Prostate gland (tissue), 2 donors: ENCODE measurements around the gene PTPRT.

ENCODE experiments used
- CTCF ChIP-seq, 4 experiments: fragments of 200-600 bp in 2 of 4; fragments of 450-650 bp in 2 of 4; sonication (generic) in 2 of 4; IDR thresholded peaks; 1 replicate in 3 of 4; 2 replicates in 1 of 4; pipeline ENCODE4 v1.5.1; 2016 to 2019; ENCODE audit warnings: antibody characterized with exemption in 4 of 4, mild to moderate bottlenecking in 2 of 4, moderate library complexity in 2 of 4
- POLR2A ChIP-seq: fragments of 450-650 bp; IDR thresholded peaks from one replicate; pipeline ENCODE4 v1.6.1; 2016; ENCODE audit warnings: antibody characterized with exemption, mild to moderate bottlenecking
- POLR2AphosphoS5 ChIP-seq: sonication (generic); formaldehyde crosslinking; IDR thresholded peaks from one replicate; pipeline ENCODE4 v1.6.1; 2017; ENCODE audit warnings: antibody characterized with exemption

GRCh38 chr20:43190332-43190953 lies 737 bp upstream of the PTPRT start:
- TF ChIP-seq POLR2A, result no peak
- TF ChIP-seq CTCF (IDR thresholded peaks at IDR 0.05), result no peak
- no peak for TF ChIP-seq POLR2AphosphoS5
